Measurements from ENCODE around the gene MAP1LC3A. TPM values are rescaled to one million over a fixed set of nuclear protein-coding genes. Genes with fewer than 3 reads are reported as not detected.
A peak's percentile ranks its signal among the peaks of the same experiment; 100 is the strongest.

Gene MAP1LC3A
- total RNA-seq, 6 experiments from 2014 or later, result 14.4 to 39.6 (median 26.3) TPM

DNA sequence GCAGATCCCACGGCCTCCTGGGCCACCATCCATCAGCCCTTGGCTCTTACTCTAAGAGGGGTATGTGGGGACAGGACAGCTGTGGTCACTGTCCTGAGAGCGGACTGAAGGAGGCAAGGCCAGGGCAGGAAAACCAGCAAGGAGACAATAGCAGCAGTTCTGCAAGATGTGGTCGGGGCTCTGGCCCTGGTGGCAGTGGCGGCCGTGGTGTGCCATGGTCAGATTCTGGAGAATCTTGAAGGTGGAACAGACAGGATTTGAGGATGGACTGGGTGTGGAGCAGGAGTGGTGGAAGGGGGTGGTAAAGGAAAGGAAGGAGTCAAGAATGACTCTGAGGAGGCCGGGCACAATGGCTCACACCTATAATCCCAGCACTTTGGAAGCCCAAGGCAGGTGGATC is 5.9 kb upstream of the MAP1LC3A start:
- Histone ChIP-seq H3K9me3 (no peaks in the 10 kb centered on the region), H3K4me3 (no peak overlapping the region), H3K4me1 (peaks cover 0 to 13% (median 0%) of the 10 kb centered on the region in 4 donors), H3K36me3 (no peaks in the 10 kb centered on the region), H3K27me3 (no peaks in the 10 kb centered on the region), H3K27ac (peak overlapping the region in 1 of 3 donors; percentile 66)
- WGBS (ENCODE audit: insufficient coverage, low coverage, low lambda C conversion rate, missing lambda C conversion rate), result 98% methylated on average over 4 of the region's 6 CpGs
- ATAC-seq (no peak), DNase-seq (no peak)
- intact Hi-C loops (cut with DNase I), result no loop called here
- no peak for TF ChIP-seq POLR2A (IDR thresholded peaks at IDR 0.05)
- TF ChIP-seq, protein P1, sequence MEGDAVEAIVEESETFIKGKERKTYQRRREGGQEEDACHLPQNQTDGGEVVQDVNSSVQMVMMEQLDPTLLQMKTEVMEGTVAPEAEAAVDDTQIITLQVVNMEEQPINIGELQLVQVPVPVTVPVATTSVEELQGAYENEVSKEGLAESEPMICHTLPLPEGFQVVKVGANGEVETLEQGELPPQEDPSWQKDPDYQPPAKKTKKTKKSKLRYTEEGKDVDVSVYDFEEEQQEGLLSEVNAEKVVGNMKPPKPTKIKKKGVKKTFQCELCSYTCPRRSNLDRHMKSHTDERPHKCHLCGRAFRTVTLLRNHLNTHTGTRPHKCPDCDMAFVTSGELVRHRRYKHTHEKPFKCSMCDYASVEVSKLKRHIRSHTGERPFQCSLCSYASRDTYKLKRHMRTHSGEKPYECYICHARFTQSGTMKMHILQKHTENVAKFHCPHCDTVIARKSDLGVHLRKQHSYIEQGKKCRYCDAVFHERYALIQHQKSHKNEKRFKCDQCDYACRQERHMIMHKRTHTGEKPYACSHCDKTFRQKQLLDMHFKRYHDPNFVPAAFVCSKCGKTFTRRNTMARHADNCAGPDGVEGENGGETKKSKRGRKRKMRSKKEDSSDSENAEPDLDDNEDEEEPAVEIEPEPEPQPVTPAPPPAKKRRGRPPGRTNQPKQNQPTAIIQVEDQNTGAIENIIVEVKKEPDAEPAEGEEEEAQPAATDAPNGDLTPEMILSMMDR (IDR thresholded peaks at IDR 0.05), result no peak

DNA sequence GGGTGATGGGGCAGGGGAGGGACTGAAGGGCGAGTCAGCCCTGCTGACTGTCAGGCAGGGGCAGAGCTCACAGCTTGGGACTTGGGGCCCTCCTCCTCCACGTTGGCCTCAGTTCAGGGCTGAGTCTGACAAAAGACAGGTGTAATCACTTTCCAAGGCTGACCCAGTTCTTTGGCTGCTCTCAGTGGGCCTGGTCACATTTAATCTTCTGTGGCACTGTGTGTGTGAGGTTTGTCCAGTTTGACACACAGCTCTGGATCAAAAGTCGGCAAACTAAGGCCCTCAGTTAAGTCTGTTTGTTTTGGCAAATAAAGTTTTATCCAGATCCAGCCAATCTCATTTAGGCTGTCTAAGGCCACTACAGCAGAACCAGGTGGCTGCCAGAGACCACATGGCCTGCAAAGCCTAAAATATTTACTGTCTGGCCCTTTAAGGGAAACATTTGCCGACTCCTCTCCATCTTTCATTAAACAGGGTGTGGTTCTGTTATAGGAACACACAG is 5.1 kb upstream of the MAP1LC3A start:
- H3K4me3 ChIP-seq, result no peak overlapping the region
- H3K27ac ChIP-seq, result peak overlapping the region in 2 of 3 donors; percentile 29 to 66
- intact Hi-C loops (cut with DNase I), result no loop called here
- DNase-seq (peak; percentile 42 to 87 (median 86)), ATAC-seq (peak; percentile 85 to 91 (median 89))
- H3K27me3 ChIP-seq, result no peaks in the 10 kb centered on the region
- WGBS (ENCODE audit: insufficient coverage, low coverage, low lambda C conversion rate, missing lambda C conversion rate), result 17% methylated on average over 1 of the region's 4 CpGs
- H3K9me3 ChIP-seq, result no peaks in the 10 kb centered on the region
- no peaks in the 10 kb centered on the region for H3K36me3 ChIP-seq
- H3K4me1 ChIP-seq, result peaks cover 0 to 16% (median 0%) of the 10 kb centered on the region in 4 donors
- TF ChIP-seq POLR2A (IDR thresholded peaks at IDR 0.05), result no peak
- TF ChIP-seq, protein P1 (IDR thresholded peaks at IDR 0.05), result no peak

DNA sequence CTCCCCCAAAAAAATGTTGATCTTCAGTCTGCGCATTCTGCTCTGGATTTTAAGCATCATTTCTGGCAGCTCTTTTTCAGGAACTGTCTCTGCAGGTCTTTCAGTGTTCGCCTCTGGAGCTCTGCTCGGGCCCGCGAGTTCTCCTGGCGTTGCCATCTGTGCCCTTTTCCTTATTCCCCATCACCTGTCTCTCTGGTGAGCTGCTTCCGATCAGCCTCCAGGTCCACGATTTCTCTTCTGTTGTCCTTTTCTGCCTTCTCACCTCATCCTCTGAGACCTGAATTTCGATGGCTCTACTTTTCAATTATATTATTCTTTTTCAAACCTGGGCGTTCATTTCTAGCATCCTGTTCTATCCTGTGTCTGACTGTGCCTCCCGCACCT is 590 bp upstream of the MAP1LC3A start:
- ATAC-seq (no peak), DNase-seq (no peak)
- H3K27ac ChIP-seq, result peak overlapping the region; percentile 80 to 99 (median 90)
- WGBS (ENCODE audit: insufficient coverage, low coverage, low lambda C conversion rate, missing lambda C conversion rate), result 31% methylated on average over 9 of the region's 11 CpGs
- H3K4me3 ChIP-seq, result peak overlapping the region; percentile 58 to 88 (median 66)
- H3K27me3 ChIP-seq, result no peaks in the 10 kb centered on the region
- no peak for TF ChIP-seq POLR2A (IDR thresholded peaks at IDR 0.05)
- TF ChIP-seq, protein P1 (IDR thresholded peaks at IDR 0.05), result no peak
- no peaks in the 10 kb centered on the region for H3K9me3 ChIP-seq
- no peaks in the 10 kb centered on the region for H3K36me3 ChIP-seq
- H3K4me1 ChIP-seq, result peaks cover 0 to 24% (median 0%) of the 10 kb centered on the region in 4 donors
- intact Hi-C loops (cut with DNase I), result no loop called here

DNA sequence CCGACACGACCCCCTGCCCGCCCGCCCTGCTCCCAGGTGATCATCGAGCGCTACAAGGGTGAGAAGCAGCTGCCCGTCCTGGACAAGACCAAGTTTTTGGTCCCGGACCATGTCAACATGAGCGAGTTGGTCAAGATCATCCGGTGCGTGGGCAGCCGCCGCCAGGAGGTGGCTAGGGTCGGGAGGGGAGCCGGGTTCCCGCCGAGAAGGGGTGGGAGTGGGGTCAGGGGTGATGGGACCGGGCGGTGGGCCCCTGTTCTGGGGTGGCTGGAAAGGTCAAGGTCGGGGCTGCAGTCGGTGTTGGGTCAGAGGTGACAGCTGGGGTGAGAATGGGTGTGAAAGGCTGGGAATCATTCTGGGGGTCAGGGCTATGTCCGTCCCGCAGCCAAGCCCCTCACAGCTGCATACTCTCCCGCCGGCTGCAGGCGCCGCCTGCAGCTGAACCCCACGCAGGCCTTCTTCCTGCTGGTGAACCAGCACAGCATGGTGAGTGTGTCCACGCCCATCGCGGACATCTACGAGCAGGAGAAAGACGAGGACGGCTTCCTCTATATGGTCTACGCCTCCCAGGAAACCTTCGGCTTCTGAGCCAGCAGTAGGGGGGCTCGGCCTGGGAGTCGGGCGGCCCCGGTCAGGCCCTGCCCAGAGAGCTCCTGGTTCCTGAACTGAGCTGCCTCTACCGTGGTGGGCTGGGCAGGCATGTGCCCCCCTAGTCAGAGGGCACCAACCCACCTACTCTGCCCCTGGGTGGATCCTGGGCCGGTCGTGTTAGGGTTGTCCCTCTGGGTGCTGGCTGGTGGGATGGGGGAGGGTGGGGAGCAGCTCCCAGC is 1.0 kb downstream of the MAP1LC3A start:
- peak overlapping the region; percentile 58 to 88 (median 66) for H3K4me3 ChIP-seq

More for the DNA sequence above, 1.0 kb downstream of the MAP1LC3A start:
- TF ChIP-seq POLR2A (IDR thresholded peaks at IDR 0.05), result no peak
- TF ChIP-seq, protein P1 (IDR thresholded peaks at IDR 0.05), result no peak
- intact Hi-C loops (cut with DNase I), result no loop called here
- no peaks in the 10 kb centered on the region for H3K36me3 ChIP-seq
- WGBS (ENCODE audit: insufficient coverage, low coverage, low lambda C conversion rate, missing lambda C conversion rate), result 21% methylated on average over 21 of the region's 43 CpGs
- H3K9me3 ChIP-seq, result no peaks in the 10 kb centered on the region
- ATAC-seq (peak; percentile 5 to 20 (median 18)), DNase-seq (peak; percentile 42 to 69 (median 62))
- peaks cover 0 to 18% (median 0%) of the 10 kb centered on the region in 4 donors for H3K4me1 ChIP-seq
- H3K27ac ChIP-seq, result peak overlapping the region; percentile 80 to 99 (median 90)
- no peaks in the 10 kb centered on the region for H3K27me3 ChIP-seq
